Measurements from ENCODE around the gene ADARB2. TPM values are rescaled to one million over a fixed set of nuclear protein-coding genes. Genes with fewer than 3 reads are reported as not detected.

Gene ADARB2
- total RNA-seq, 1 donor from 2014 or later = 38.7 TPM

GRCh38 chr10:1175956-1176565 lies 561.3 kb downstream of the ADARB2 start:
- no peaks in the 10 kb centered on the region for H3K9me3 Mint-ChIP-seq (ENCODE audit: unreplicated experiment)
- H3K36me3 Mint-ChIP-seq (ENCODE audit: unreplicated experiment) = no peaks in the 10 kb centered on the region
- no peaks in the 10 kb centered on the region for H3K4me1 Mint-ChIP-seq (ENCODE audit: unreplicated experiment)
- H3K27ac Mint-ChIP-seq (ENCODE audit: unreplicated experiment) = no peak overlapping the region
- DNase-seq (ENCODE audit: extremely low spot score, unreplicated experiment) = no peak
- no peak for TF ChIP-seq CTCF (IDR thresholded peaks at IDR 0.05)
- H3K27me3 Mint-ChIP-seq (ENCODE audit: unreplicated experiment) = peaks cover 8% of the 10 kb centered on the region
- H3K4me3 Mint-ChIP-seq (ENCODE audit: unreplicated experiment) = no peak overlapping the region

GRCh38 chr10:1174022-1174421 lies 563.3 kb downstream of the ADARB2 start:
- no peak for TF ChIP-seq CTCF (IDR thresholded peaks at IDR 0.05)
- no peak overlapping the region for H3K4me3 Mint-ChIP-seq (ENCODE audit: unreplicated experiment)
- no peaks in the 10 kb centered on the region for H3K36me3 Mint-ChIP-seq (ENCODE audit: unreplicated experiment)
- H3K4me1 Mint-ChIP-seq (ENCODE audit: unreplicated experiment) = no peaks in the 10 kb centered on the region
- H3K27ac Mint-ChIP-seq (ENCODE audit: unreplicated experiment) = no peak overlapping the region
- no peaks in the 10 kb centered on the region for H3K9me3 Mint-ChIP-seq (ENCODE audit: unreplicated experiment)
- no peak for DNase-seq (ENCODE audit: extremely low spot score, unreplicated experiment)
- peaks cover 8% of the 10 kb centered on the region for H3K27me3 Mint-ChIP-seq (ENCODE audit: unreplicated experiment)

GRCh38 chr10:1173091-1173490 lies 564.2 kb downstream of the ADARB2 start:
- Mint-ChIP-seq H3K27ac (ENCODE audit: unreplicated experiment) (no peak overlapping the region), H3K4me1 (ENCODE audit: unreplicated experiment) (no peaks in the 10 kb centered on the region), H3K4me3 (ENCODE audit: unreplicated experiment) (no peak overlapping the region), H3K27me3 (ENCODE audit: unreplicated experiment) (peaks cover 8% of the 10 kb centered on the region), H3K9me3 (ENCODE audit: unreplicated experiment) (no peaks in the 10 kb centered on the region), H3K36me3 (ENCODE audit: unreplicated experiment) (no peaks in the 10 kb centered on the region)
- TF ChIP-seq CTCF (IDR thresholded peaks at IDR 0.05) = no peak
- DNase-seq (ENCODE audit: extremely low spot score, unreplicated experiment) = no peak

- H3K27ac Mint-ChIP-seq (ENCODE audit: unreplicated experiment) = no peak overlapping the region
- H3K27me3 Mint-ChIP-seq (ENCODE audit: unreplicated experiment) = peaks cover 13% of the 10 kb centered on the region
- no peaks in the 10 kb centered on the region for H3K4me1 Mint-ChIP-seq (ENCODE audit: unreplicated experiment)
- no peak for TF ChIP-seq CTCF (IDR thresholded peaks at IDR 0.05)
- no peak overlapping the region for H3K4me3 Mint-ChIP-seq (ENCODE audit: unreplicated experiment)
- H3K9me3 Mint-ChIP-seq (ENCODE audit: unreplicated experiment) = no peaks in the 10 kb centered on the region
- DNase-seq (ENCODE audit: extremely low spot score, unreplicated experiment) = no peak
- H3K36me3 Mint-ChIP-seq (ENCODE audit: unreplicated experiment) = no peaks in the 10 kb centered on the region
These were observed 564.9 kb downstream of the ADARB2 start for GRCh38 chr10:1172256-1172984.

- DNase-seq (ENCODE audit: extremely low spot score, unreplicated experiment) = no peak
- Mint-ChIP-seq H3K4me3 (ENCODE audit: unreplicated experiment) (no peak overlapping the region), H3K4me1 (ENCODE audit: unreplicated experiment) (no peaks in the 10 kb centered on the region), H3K27me3 (ENCODE audit: unreplicated experiment) (peaks cover 18% of the 10 kb centered on the region), H3K9me3 (ENCODE audit: unreplicated experiment) (no peaks in the 10 kb centered on the region), H3K36me3 (ENCODE audit: unreplicated experiment) (no peaks in the 10 kb centered on the region), H3K27ac (ENCODE audit: unreplicated experiment) (no peak overlapping the region)
- no peak for TF ChIP-seq CTCF (IDR thresholded peaks at IDR 0.05)
These were observed 565.7 kb downstream of the ADARB2 start for GRCh38 chr10:1171586-1171985.
